HUES64 (cell line): ENCODE results near the gene GNRHR. TPM values are rescaled to one million over a fixed set of nuclear protein-coding genes. Genes with fewer than 3 reads are reported as not detected.

Source experiments
- H3K27ac ChIP-seq: 2 replicates; pipeline ENCODE4 v1.7.0; 2013; ENCODE audit warnings: low read depth, low read length, inconsistent platforms
- H3K27me3 ChIP-seq: 2 replicates; pipeline ENCODE4 v1.6.1; 2013; ENCODE audit warnings: mild to moderate bottlenecking, low read length; ENCODE audit not compliant: insufficient read depth
- H3K36me3 ChIP-seq: 2 replicates; pipeline ENCODE4 v1.6.1; 2013; ENCODE audit warnings: mild to moderate bottlenecking, low read length; ENCODE audit not compliant: insufficient read depth
- H3K4me1 ChIP-seq: 2 replicates; pipeline ENCODE4 v1.6.1; 2013; ENCODE audit warnings: mild to moderate bottlenecking, low read length, moderate library complexity; ENCODE audit not compliant: insufficient read depth
- H3K4me3 ChIP-seq: 2 replicates; pipeline ENCODE4 v1.5.1; 2013; ENCODE audit warnings: mild to moderate bottlenecking, low read length, moderate library complexity
- H3K9ac ChIP-seq: 2 replicates; pipeline ENCODE4 v1.6.1; 2013; ENCODE audit warnings: mild to moderate bottlenecking, low read depth, low read length
- H3K9me3 ChIP-seq: 2 replicates; pipeline ENCODE4 v1.6.1; 2013; ENCODE audit warnings: low read depth, low read length; ENCODE audit not compliant: insufficient read depth
- WGBS: fragments of 150-250, 120-280 bp; methylation state at CpG from one replicate; pipeline ENCODE4 v1.1.7; 2013; ENCODE audit warnings: missing lambda C conversion rate; 5-methylcytosine and 5-hydroxymethylcytosine counted together
- polyA plus RNA-seq, 2 experiments: library from polyadenylated mRNA; stranded (reverse); fragments of 50-300 nt; gene quantifications; one replicate each; pipeline ENCODE4 v1.2.3, GENCODE V29; 2013

The GNRHR gene
- not detected for polyA plus RNA-seq (2013, experiment 1 of 2)
- polyA plus RNA-seq (2013, experiment 2 of 2): not detected

- Histone ChIP-seq H3K4me3 (no peak within 1 kb of the TSS), H3K9me3 (no peaks in the 10 kb centered on the region), H3K27ac (no peak within 1 kb of the TSS), H3K4me1 (peaks cover 13% of the 10 kb centered on the region; the same call in 1 of the 2 replicates), H3K36me3 (no peaks in the 10 kb centered on the region), H3K27me3 (no peaks in the 10 kb centered on the region), H3K9ac (no peak within 1 kb of the TSS)
- WGBS: 92% methylated on average over 3 of the region's 3 CpGs
Measured at GRCh38 chr4:67754288-67754687, at the start of gene GNRHR. Gene GNRHR (minus strand): TSS chr4:67754388. CDS start chr4:67754335, 53 bp downstream.

GRCh38 chr4:67796810-67797209 lies 42.6 kb upstream of the GNRHR start:
- Histone ChIP-seq H3K4me3 (no peak overlapping the region), H3K9me3 (no peaks in the 10 kb centered on the region), H3K27me3 (no peaks in the 10 kb centered on the region), H3K36me3 (no peaks in the 10 kb centered on the region), H3K4me1 (no peaks in the 10 kb centered on the region), H3K9ac (no peak overlapping the region), H3K27ac (no peak overlapping the region)

GRCh38 chr4:67790721-67791120 lies 36.5 kb upstream of the GNRHR start:
- no peaks in the 10 kb centered on the region for H3K4me1 ChIP-seq
- no peaks in the 10 kb centered on the region for H3K27me3 ChIP-seq

DNA sequence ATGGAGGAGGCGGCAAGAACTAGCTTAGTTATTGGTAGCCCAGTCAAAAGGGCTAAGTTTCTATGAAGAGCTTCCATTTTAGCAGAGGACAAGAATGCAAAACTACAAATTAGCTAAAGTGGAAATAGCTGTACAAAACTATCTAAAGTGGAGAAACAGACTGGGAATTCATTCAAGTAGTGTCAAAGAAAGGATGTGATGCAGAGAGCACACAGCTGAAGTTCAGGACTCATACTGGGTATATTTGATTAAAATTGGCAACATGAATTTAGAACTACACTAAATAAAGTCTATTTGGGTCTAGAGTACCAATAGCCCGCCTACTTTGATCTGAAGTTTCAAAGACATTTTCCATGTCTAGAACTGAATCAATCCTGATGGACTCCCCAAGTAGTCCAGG lies 33.1 kb upstream of the GNRHR start:
- Histone ChIP-seq H3K36me3 (no peaks in the 10 kb centered on the region), H3K4me1 (no peaks in the 10 kb centered on the region), H3K27ac (no peak overlapping the region), H3K4me3 (no peak overlapping the region), H3K9ac (no peak overlapping the region), H3K27me3 (no peaks in the 10 kb centered on the region), H3K9me3 (no peaks in the 10 kb centered on the region)
- 94% methylated on average over 2 of the region's 2 CpGs for WGBS

More at GRCh38 chr4:67790721-67791120, 36.5 kb upstream of the GNRHR start:
- Histone ChIP-seq H3K4me3 (no peak overlapping the region), H3K36me3 (no peaks in the 10 kb centered on the region), H3K27ac (no peak overlapping the region), H3K9ac (no peak overlapping the region), H3K9me3 (no peaks in the 10 kb centered on the region)

DNA sequence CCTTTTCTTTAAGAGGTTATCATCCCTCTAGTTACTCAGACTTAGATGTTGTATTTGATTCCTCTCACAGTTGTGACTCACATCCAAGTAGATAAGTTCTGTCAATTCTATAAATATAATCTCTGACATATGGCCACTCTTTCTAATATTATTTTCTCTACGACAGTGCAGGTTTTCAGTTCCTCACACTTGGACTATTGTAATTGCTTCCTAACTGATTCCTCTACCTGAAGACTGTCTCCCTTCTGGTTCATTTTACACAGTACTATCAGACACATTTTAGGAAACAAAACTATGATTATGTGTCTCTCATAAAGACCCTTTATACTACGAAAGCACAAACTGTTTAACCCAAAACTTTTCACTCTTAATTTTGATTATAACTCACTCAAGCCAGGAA lies 31.3 kb upstream of the GNRHR start:
- H3K27ac ChIP-seq: no peak overlapping the region
- H3K27me3 ChIP-seq: no peaks in the 10 kb centered on the region
- no peaks in the 10 kb centered on the region for H3K4me1 ChIP-seq
- H3K36me3 ChIP-seq: no peaks in the 10 kb centered on the region
- WGBS: 95% methylated on average over 2 of the region's 2 CpGs
- no peaks in the 10 kb centered on the region for H3K9me3 ChIP-seq
- H3K4me3 ChIP-seq: no peak overlapping the region
- H3K9ac ChIP-seq: no peak overlapping the region

DNA sequence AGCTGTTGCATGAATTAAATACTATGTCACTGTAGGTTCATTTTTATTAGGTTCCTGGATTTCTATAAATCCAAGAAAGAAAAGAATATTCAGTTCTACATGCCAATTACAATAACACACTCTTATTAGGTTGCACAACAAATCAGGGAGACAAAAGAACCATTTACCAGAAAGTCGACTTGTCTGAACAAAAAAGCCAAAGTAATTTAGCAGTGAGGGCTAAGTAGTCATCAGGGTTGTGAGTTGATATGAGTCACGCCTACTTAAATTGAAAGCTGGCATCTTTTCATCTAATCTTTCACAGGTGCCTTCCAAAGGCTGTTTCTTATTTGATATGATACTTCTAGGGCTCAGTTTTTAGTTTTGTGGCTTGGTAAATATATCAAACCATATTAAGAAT lies 25.4 kb upstream of the GNRHR start:
- Histone ChIP-seq H3K27me3 (no peaks in the 10 kb centered on the region), H3K36me3 (no peaks in the 10 kb centered on the region), H3K27ac (no peak overlapping the region), H3K4me1 (0 out of 2 replicates have a peak, but pooled peaks cover 3% of the 10 kb centered on the region), H3K9me3 (no peaks in the 10 kb centered on the region), H3K4me3 (no peak overlapping the region), H3K9ac (no peak overlapping the region)
- 91% methylated on average over 2 of the region's 2 CpGs for WGBS

DNA sequence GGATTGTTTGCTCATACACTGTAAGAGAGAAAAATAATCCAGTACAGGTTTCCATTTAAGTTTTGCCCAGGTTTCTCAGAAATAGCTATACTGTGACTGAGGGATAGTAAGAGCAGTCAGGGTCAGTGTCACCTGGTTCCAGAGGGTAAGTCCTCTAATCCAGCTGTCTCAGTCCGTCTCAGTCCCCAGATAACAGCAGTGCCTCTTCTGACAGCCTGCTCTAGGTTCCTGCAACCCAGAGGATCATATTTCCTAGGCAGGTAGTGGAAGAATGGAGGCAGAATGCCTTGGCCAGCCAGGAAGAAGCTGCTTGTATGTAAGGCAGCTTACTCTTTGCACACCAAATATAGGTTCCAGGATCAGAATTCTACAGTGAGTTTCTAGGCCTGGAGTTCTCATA lies 22.6 kb upstream of the GNRHR start:
- Histone ChIP-seq H3K36me3 (no peaks in the 10 kb centered on the region), H3K27me3 (no peaks in the 10 kb centered on the region), H3K4me1 (0 out of 2 replicates have a peak, but pooled peaks cover 3% of the 10 kb centered on the region), H3K9ac (no peak overlapping the region), H3K9me3 (no peaks in the 10 kb centered on the region), H3K27ac (no peak overlapping the region), H3K4me3 (no peak overlapping the region)
- WGBS: 86% methylated on average over 1 of the region's 1 CpG

DNA sequence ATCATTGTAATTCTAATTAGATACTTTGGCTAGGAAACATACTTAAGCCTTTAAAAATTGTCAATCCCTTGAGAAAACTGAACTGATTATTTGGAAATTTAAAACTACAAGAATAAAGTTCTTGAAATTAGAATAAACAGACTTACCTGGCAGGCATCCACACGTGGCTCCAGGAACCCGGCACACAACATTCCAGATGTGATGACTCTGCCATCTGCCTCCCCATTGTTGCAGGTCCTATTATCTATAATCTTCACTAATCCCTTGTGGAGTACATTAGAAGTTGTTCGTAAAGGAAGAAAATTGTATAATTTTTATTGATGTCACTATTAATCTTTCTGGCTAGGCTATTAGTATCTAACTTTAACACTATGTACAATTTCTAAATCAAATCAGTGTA lies 16.2 kb upstream of the GNRHR start:
- Histone ChIP-seq H3K4me1 (0 out of 2 replicates have a peak, but pooled peaks cover 3% of the 10 kb centered on the region), H3K9ac (no peak overlapping the region; the same call in 1 of the 2 replicates), H3K9me3 (no peaks in the 10 kb centered on the region), H3K4me3 (no peak overlapping the region), H3K27me3 (no peaks in the 10 kb centered on the region), H3K27ac (no peak overlapping the region), H3K36me3 (no peaks in the 10 kb centered on the region)
- 68% methylated on average over 2 of the region's 3 CpGs for WGBS

DNA sequence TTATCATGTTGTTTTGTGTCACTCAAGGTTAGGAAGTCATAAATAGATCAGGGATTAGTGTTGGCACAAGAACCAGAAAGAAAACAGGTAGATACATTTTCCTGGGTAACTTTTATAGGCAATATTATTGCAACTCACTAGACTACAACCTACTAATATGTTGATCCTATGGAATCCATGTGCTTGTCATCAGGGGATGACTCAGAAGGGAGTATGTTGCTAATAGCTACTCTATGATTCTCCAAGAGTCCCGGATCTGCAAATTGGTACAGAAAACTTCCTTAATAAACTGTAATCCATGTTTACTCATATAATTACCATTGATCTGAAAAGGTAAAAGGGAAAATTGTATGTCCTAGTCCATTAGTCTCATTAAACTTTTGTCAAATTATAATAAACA lies 11.7 kb upstream of the GNRHR start:
- Histone ChIP-seq H3K27me3 (no peaks in the 10 kb centered on the region), H3K9ac (no peak overlapping the region), H3K4me3 (no peak overlapping the region), H3K36me3 (no peaks in the 10 kb centered on the region), H3K9me3 (no peaks in the 10 kb centered on the region), H3K27ac (no peak overlapping the region), H3K4me1 (0 out of 2 replicates have a peak, but pooled peaks cover 3% of the 10 kb centered on the region)
- no CpG with 5 or more reads among the region's 1 CpG for WGBS

GRCh38 chr4:67765401-67765800 lies 11.2 kb upstream of the GNRHR start:
- Histone ChIP-seq H3K9ac (no peak overlapping the region), H3K4me3 (no peak overlapping the region), H3K9me3 (no peaks in the 10 kb centered on the region), H3K4me1 (0 out of 2 replicates have a peak, but pooled peaks cover 3% of the 10 kb centered on the region), H3K27ac (no peak overlapping the region), H3K27me3 (no peaks in the 10 kb centered on the region), H3K36me3 (no peaks in the 10 kb centered on the region)
- 99% methylated on average over 2 of the region's 2 CpGs for WGBS

- H3K27me3 ChIP-seq: no peaks in the 10 kb centered on the region
- no peak overlapping the region for H3K27ac ChIP-seq
- no peak overlapping the region for H3K4me3 ChIP-seq
- no peaks in the 10 kb centered on the region for H3K9me3 ChIP-seq
- H3K4me1 ChIP-seq: no peaks in the 10 kb centered on the region
- no peaks in the 10 kb centered on the region for H3K36me3 ChIP-seq
- no peak overlapping the region for H3K9ac ChIP-seq
Measured at GRCh38 chr4:67764183-67764582, 10.0 kb upstream of the GNRHR start.

DNA sequence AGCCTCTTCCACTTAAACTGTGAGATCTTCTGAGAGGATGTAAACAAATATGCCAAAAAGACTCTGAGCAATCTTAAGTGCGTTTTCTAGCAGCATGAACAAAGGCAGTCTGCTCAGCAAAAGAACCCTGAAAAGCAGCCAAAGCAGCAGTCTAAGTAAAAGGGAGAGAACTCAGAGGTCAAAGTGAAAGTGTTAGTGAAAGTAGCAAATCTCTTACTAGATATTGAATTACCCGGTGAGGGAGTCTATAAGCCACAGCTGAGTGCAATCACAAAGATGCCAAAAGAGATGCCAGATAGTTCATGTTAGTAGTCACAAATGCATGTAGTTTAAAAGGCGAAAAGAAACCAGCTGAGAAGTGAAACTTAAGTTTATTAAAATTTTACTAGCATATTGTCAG lies 7.9 kb upstream of the GNRHR start:
- Histone ChIP-seq H3K27me3 (no peaks in the 10 kb centered on the region), H3K36me3 (no peaks in the 10 kb centered on the region), H3K27ac (no peak overlapping the region), H3K4me1 (peaks cover 8% of the 10 kb centered on the region; the same call in 1 of the 2 replicates), H3K4me3 (no peak overlapping the region), H3K9me3 (no peaks in the 10 kb centered on the region), H3K9ac (no peak overlapping the region)
- WGBS: 94% methylated on average over 3 of the region's 3 CpGs
